Fibroblast of lung (primary cell): ENCODE data around the gene ESF1. TPM values are rescaled to one million over a fixed set of nuclear protein-coding genes. Genes with fewer than 3 reads are reported as not detected.

ENCODE experiments used
- DNase-seq, 2 donors: peaks; one replicate each; pipeline versions ENCODE4 v3.0.0 to v3.0.0-alpha.2; 2010; ENCODE audit warnings: low read depth in 2 of 2
- H2AFZ ChIP-seq: 2 replicates; pipeline ENCODE4 v1.5.1; 2012; ENCODE audit warnings: low read length, control low read depth, inconsistent platforms
- H3K27ac ChIP-seq: 2 replicates; pipeline ENCODE4 v1.5.1; 2011; ENCODE audit warnings: low read length, control low read depth; ENCODE audit not compliant: insufficient read depth
- H3K27me3 ChIP-seq: 2 replicates; pipeline ENCODE4 v1.5.1; 2011; ENCODE audit warnings: mild to moderate bottlenecking, low read length; ENCODE audit not compliant: control insufficient read depth, insufficient read depth
- H3K36me3 ChIP-seq: 2 replicates; pipeline ENCODE4 v1.5.1; 2011; ENCODE audit warnings: low read length; ENCODE audit not compliant: control insufficient read depth, insufficient read depth
- H3K4me1 ChIP-seq: 2 replicates; pipeline ENCODE4 v1.5.1; 2011; ENCODE audit warnings: low read length; ENCODE audit not compliant: control insufficient read depth, insufficient read depth; ENCODE audit errors: extremely low read depth
- H3K4me2 ChIP-seq: 2 replicates; pipeline ENCODE4 v1.5.1; 2011; ENCODE audit warnings: low read length, control low read depth; ENCODE audit not compliant: insufficient read depth; ENCODE audit errors: extremely low read depth
- H3K4me3 ChIP-seq, 4 experiments: fragments of 200-600 bp in 1 of 4; sonication (generic) in 1 of 4; replicated peaks in 1 of 4; 2 replicates each; pipeline ENCODE4 v1.5.1; 2011 to 2016; ENCODE audit warnings: low read length in 4 of 4, low read depth in 3 of 4, mild to moderate bottlenecking in 3 of 4, control low read depth in 2 of 4, inconsistent platforms in 1 of 4, mixed read lengths in 1 of 4; ENCODE audit not compliant: insufficient read depth in 1 of 4; ENCODE audit errors: control extremely low read depth in 1 of 4
- H3K79me2 ChIP-seq: 2 replicates; pipeline ENCODE4 v1.5.1; 2012; ENCODE audit warnings: mild to moderate bottlenecking, low read length, inconsistent platforms; ENCODE audit not compliant: control insufficient read depth, insufficient read depth
- H3K9ac ChIP-seq: 2 replicates; pipeline ENCODE4 v1.5.1; 2011; ENCODE audit warnings: mild to moderate bottlenecking, low read length, control low read depth; ENCODE audit not compliant: insufficient read depth
- H3K9me3 ChIP-seq: 2 replicates; pipeline ENCODE4 v1.5.1; 2012; ENCODE audit warnings: low read depth, low read length; ENCODE audit not compliant: control insufficient read depth, insufficient read depth
- H4K20me1 ChIP-seq: 2 replicates; pipeline ENCODE4 v1.5.1; 2011; ENCODE audit warnings: low read length; ENCODE audit not compliant: control insufficient read depth, insufficient read depth; ENCODE audit errors: extremely low read depth
- CTCF ChIP-seq, 2 donors: IDR thresholded peaks in 1 of 2; conservative IDR thresholded peaks in 1 of 2; 1 replicate in 1 of 2; 2 replicates in 1 of 2; pipeline ENCODE4 v1.5.1; 2011 to 2012; ENCODE audit warnings: low read length in 2 of 2, control low read depth in 1 of 2, inconsistent platforms in 1 of 2, low read depth in 1 of 2, mild to moderate bottlenecking in 1 of 2
- EZH2 ChIP-seq: IDR thresholded peaks from 2 replicates; pipeline ENCODE4 v1.5.1; 2012; ENCODE audit warnings: low read length, control low read depth, mild to moderate bottlenecking; ENCODE audit errors: missing control alignments
- polyA plus RNA-seq, 2 donors: library from polyadenylated mRNA; depleted of rRNA in 1 of 2; stranded (reverse) in 1 of 2; unstranded in 1 of 2; fragments of >200 nt; gene quantifications; 2 replicates each; pipeline ENCODE4 v1.2.1, GENCODE V29; 2011 to 2012; ENCODE audit warnings: missing spikeins in 1 of 2
- total RNA-seq: library from RNA; depleted of rRNA; stranded (reverse); fragments of >200 nt; gene quantifications from 2 replicates; pipeline ENCODE4 v1.2.1, GENCODE V29; 2014

ESF1 gene
- total and polyA plus RNA-seq, 2 donors (not counting 1 experiment from before 2014, with no cell fraction given): 7.3 to 13.2 TPM

DNA sequence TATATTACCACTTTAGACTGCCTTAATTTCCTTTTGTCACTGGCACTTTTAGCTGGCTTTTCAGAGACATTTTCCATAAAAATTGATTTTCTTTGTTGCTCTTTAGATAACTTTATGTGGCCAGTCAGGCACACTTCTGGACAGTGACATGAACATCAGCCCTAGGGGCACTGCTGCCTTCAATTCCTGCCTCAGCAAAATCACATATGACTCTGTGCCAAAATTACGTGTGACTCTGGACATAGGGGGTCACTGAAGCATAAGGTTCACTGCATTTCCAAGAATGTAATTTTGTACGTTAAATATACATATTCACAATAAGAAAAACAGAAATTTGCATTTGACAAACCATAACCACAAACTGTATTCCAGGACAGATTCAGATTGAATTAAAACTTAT, 66.5 kb downstream of the ESF1 start:
- H2AFZ ChIP-seq: no peak overlapping the region
- H3K79me2 ChIP-seq: no peaks in the 10 kb centered on the region
- TF ChIP-seq CTCF (conservative IDR thresholded peaks at IDR 0.05 in 1 of 2, IDR thresholded peaks at IDR 0.05 in 1 of 2; ENCODE audit: low read depth in 1 of 2, low read length in 2 of 2): no peak
- no peak for TF ChIP-seq EZH2
- H3K4me2 ChIP-seq: no peak overlapping the region
- no peaks in the 10 kb centered on the region for H3K27me3 ChIP-seq
- no peaks in the 10 kb centered on the region for H4K20me1 ChIP-seq
- no peaks in the 10 kb centered on the region for H3K9me3 ChIP-seq
- H3K9ac ChIP-seq: no peak overlapping the region
- H3K4me3 ChIP-seq: no peak overlapping the region
- H3K27ac ChIP-seq: no peak overlapping the region
- DNase-seq: no peak
- peaks cover 2% of the 10 kb centered on the region for H3K36me3 ChIP-seq
- no peaks in the 10 kb centered on the region for H3K4me1 ChIP-seq

DNA sequence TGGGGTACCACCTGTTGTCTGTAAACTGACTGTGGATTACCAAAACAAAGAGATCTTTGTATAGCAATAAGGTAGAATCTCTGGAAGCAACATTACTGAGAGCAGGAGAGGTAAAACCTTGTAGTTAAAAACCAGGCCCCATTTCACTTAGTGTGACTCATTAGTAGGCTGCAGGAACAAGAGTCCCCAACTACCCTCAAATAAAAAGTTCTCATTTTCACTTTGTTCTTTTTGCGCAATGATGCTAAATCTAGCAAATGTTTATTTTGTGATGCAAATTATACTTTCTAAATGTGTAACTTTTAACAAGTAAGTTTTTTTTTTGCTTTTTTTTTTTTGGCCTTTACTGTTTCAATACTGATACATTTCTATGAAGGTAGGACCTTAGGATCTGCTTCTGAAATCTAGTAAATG, 67.1 kb downstream of the ESF1 start:
- H3K4me3 ChIP-seq: no peak overlapping the region
- no peak for DNase-seq
- no peak overlapping the region for H3K27ac ChIP-seq
- H3K4me1 ChIP-seq: no peaks in the 10 kb centered on the region
- TF ChIP-seq CTCF (conservative IDR thresholded peaks at IDR 0.05 in 1 of 2, IDR thresholded peaks at IDR 0.05 in 1 of 2; ENCODE audit: low read depth in 1 of 2, low read length in 2 of 2): no peak
- TF ChIP-seq EZH2: no peak
- H3K27me3 ChIP-seq: no peaks in the 10 kb centered on the region
- H4K20me1 ChIP-seq: no peaks in the 10 kb centered on the region
- no peaks in the 10 kb centered on the region for H3K9me3 ChIP-seq
- no peak overlapping the region for H3K4me2 ChIP-seq
- H3K9ac ChIP-seq: no peak overlapping the region
- no peaks in the 10 kb centered on the region for H3K79me2 ChIP-seq
- peaks cover 2% of the 10 kb centered on the region for H3K36me3 ChIP-seq
- no peak overlapping the region for H2AFZ ChIP-seq

GRCh38 chr20:13715171-13715570, 69.5 kb downstream of the ESF1 start:
- H3K27me3 ChIP-seq: no peaks in the 10 kb centered on the region
- no peak overlapping the region for H3K27ac ChIP-seq
- no peaks in the 10 kb centered on the region for H3K79me2 ChIP-seq
- no peak overlapping the region for H3K4me2 ChIP-seq
- no peaks in the 10 kb centered on the region for H3K9me3 ChIP-seq
- no peak overlapping the region for H3K9ac ChIP-seq
- H3K4me1 ChIP-seq: no peaks in the 10 kb centered on the region
- peaks cover 2% of the 10 kb centered on the region for H3K36me3 ChIP-seq
- TF ChIP-seq EZH2: no peak
- TF ChIP-seq CTCF (conservative IDR thresholded peaks at IDR 0.05 in 1 of 2, IDR thresholded peaks at IDR 0.05 in 1 of 2; ENCODE audit: low read depth in 1 of 2, low read length in 2 of 2): no peak
- no peak for DNase-seq
- no peaks in the 10 kb centered on the region for H4K20me1 ChIP-seq
- no peak overlapping the region for H2AFZ ChIP-seq
- no peak overlapping the region for H3K4me3 ChIP-seq
